Effector memory CD4-positive, alpha-beta T cell (primary cell): ENCODE results near the gene PIK3C2G.
"Not testable (repeated sequence)": the region's sequence is repeated elsewhere in the genome, so short reads cannot be mapped to it uniquely, and the experiment has no call there.

Experiments
- DNase-seq, 3 donors: peaks; one replicate each; pipeline ENCODE4 v3.0.0-alpha.2; 2020
- H3K27ac ChIP-seq: 2 replicates; pipeline ENCODE4 v1.7.0; 2013; ENCODE audit warnings: mild to moderate bottlenecking, low read length, moderate library complexity; ENCODE audit not compliant: insufficient read depth, poor library complexity, severe bottlenecking
- H3K27me3 ChIP-seq: replicated peaks from 2 replicates; pipeline ENCODE4 v1.7.0; 2013; ENCODE audit warnings: mild to moderate bottlenecking, low read length; ENCODE audit not compliant: insufficient read depth, control insufficient read depth, poor library complexity, severe bottlenecking
- H3K36me3 ChIP-seq: 2 replicates; pipeline ENCODE4 v1.7.0; 2013; ENCODE audit warnings: mild to moderate bottlenecking, low read length, moderate library complexity; ENCODE audit not compliant: control insufficient read depth, insufficient read depth
- H3K4me1 ChIP-seq: 2 replicates; pipeline ENCODE4 v1.7.0; 2013; ENCODE audit warnings: low read length, mild to moderate bottlenecking; ENCODE audit not compliant: control insufficient read depth, insufficient read depth, poor library complexity, severe bottlenecking
- H3K4me3 ChIP-seq: 2 replicates; pipeline ENCODE4 v1.7.0; 2013; ENCODE audit warnings: low read length, low read depth, mild to moderate bottlenecking; ENCODE audit not compliant: insufficient read depth, poor library complexity, severe bottlenecking
- H3K9me3 ChIP-seq: 2 replicates; pipeline ENCODE4 v1.7.0; 2013; ENCODE audit warnings: mild to moderate bottlenecking, low read length, moderate library complexity; ENCODE audit not compliant: control insufficient read depth

The PIK3C2G gene

GRCh38 chr12:18496156-18496555, 234.8 kb downstream of the PIK3C2G start:
- Histone ChIP-seq H3K27ac (no peak overlapping the region), H3K4me1 (no peaks in the 10 kb centered on the region), H3K9me3 (no peaks in the 10 kb centered on the region), H3K4me3 (no peak overlapping the region), H3K27me3 (no peaks in the 10 kb centered on the region), H3K36me3 (no peaks in the 10 kb centered on the region)
- no peak for DNase-seq

DNA sequence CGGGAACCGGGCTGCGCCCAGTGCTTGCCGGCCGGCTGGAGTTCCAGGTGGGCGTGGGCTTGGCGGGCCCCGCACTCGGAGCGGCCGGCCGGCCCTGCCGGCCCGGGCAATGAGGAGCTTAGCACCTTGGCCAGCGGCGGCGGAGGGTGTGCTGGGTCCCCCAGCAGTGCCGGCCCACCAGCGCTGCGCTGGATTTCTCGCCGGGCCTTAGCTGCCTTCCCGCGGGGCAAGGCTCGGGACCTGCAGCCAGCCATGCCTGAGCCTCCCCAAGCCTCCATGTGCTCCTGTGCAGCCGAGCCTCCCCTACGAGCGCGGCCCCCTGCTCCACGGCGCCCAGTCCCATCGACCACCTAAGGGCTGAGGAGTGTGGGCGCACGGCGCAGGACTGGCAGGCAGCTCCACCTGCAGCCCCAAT, 238.8 kb downstream of the PIK3C2G start:
- not testable (repeated sequence) for H3K4me1 ChIP-seq, H3K36me3 ChIP-seq, H3K27ac ChIP-seq, H3K9me3 ChIP-seq, H3K27me3 ChIP-seq, H3K4me3 ChIP-seq, DNase-seq

DNA sequence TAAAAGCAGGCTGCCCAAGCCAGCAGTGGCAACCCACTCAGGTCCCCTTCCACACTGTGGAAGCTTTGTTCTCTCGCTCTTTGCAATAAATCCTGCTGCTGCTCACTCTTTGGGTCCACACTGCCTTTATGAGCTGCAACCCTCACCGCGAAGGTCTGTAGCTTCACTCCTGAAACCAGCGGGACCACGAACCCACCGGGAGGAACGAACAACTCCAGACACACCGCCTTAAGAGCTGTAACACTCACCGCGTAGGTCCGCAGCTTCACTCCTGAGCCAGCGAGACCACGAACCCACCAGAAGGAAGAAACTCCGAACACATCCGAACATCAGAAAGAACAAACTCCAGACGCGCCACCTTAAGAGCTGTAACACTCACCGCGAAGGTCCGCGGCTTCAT, 239.4 kb downstream of the PIK3C2G start:
- not testable (repeated sequence) for H3K4me3 ChIP-seq, DNase-seq, H3K27ac ChIP-seq, H3K4me1 ChIP-seq, H3K27me3 ChIP-seq, H3K9me3 ChIP-seq, H3K36me3 ChIP-seq

GRCh38 chr12:18502422-18502968, 241.2 kb downstream of the PIK3C2G start:
- Histone ChIP-seq H3K36me3 (no peaks in the 10 kb centered on the region), H3K4me3 (no peak overlapping the region), H3K27ac (no peak overlapping the region), H3K4me1 (no peaks in the 10 kb centered on the region), H3K9me3 (no peaks in the 10 kb centered on the region), H3K27me3 (no peaks in the 10 kb centered on the region)
- no peak for DNase-seq

- Histone ChIP-seq H3K4me3 (no peak overlapping the region), H3K9me3 (peaks cover 7% of the 10 kb centered on the region), H3K27ac (no peak overlapping the region), H3K4me1 (no peaks in the 10 kb centered on the region), H3K36me3 (no peaks in the 10 kb centered on the region), H3K27me3 (no peaks in the 10 kb centered on the region)
- DNase-seq, result no peak
Measured at GRCh38 chr12:18521461-18521860, 260.1 kb downstream of the PIK3C2G start.

GRCh38 chr12:18522806-18523205, 261.5 kb downstream of the PIK3C2G start:
- Histone ChIP-seq H3K27ac (no peak overlapping the region), H3K36me3 (no peaks in the 10 kb centered on the region), H3K27me3 (no peaks in the 10 kb centered on the region), H3K9me3 (peaks cover 7% of the 10 kb centered on the region), H3K4me3 (no peak overlapping the region), H3K4me1 (no peaks in the 10 kb centered on the region)
- DNase-seq, result no peak

- not testable (repeated sequence) for DNase-seq, H3K27ac ChIP-seq, H3K4me3 ChIP-seq, H3K27me3 ChIP-seq, H3K9me3 ChIP-seq, H3K36me3 ChIP-seq, H3K4me1 ChIP-seq
Measured at GRCh38 chr12:18542497-18542896, 281.2 kb downstream of the PIK3C2G start.

DNA sequence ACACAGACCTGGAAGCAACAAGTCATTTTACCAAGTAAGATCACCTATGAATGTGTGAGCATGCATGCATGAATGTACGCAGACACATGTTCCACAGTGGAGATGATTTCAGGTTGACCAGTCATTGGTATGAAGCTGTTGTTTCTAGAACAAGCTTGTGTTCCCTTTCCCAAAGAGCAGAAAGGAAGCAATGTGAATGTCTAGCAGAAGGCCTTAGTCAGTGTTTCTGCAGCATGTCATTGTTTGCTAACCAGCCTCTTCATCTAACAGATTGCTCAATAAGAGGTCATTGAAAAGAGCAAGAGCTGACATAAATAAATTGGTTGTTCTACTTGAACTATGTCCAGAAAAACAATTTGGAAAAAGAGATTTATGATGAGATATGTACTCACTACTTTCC, 285.1 kb downstream of the PIK3C2G start:
- Histone ChIP-seq H3K36me3 (no peaks in the 10 kb centered on the region), H3K27me3 (no peaks in the 10 kb centered on the region), H3K9me3 (no peaks in the 10 kb centered on the region), H3K4me3 (no peak overlapping the region), H3K4me1 (no peaks in the 10 kb centered on the region), H3K27ac (no peak overlapping the region)
- DNase-seq, result no peak

DNA sequence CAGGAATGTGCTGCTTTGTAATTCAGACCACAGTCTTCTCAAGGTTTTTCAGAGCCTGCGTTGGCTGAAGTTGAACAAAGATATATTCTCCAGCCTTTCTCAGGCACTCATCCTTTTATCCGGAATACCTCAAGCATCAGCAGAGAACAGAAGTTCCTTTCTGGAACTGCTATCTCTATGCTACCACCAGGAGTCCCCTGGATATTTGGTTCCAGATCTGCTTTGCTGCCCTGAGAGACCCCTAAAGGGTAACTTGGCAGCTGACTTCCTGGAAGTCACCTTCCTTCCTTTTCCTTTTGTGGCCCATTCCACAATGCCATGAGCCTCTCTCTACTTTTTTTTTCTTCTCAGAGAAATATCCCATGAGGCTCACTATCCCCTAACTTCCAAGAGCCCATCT, 288.3 kb downstream of the PIK3C2G start:
- Histone ChIP-seq H3K27ac (no peak overlapping the region), H3K27me3 (no peaks in the 10 kb centered on the region), H3K9me3 (no peaks in the 10 kb centered on the region), H3K4me3 (no peak overlapping the region), H3K4me1 (no peaks in the 10 kb centered on the region), H3K36me3 (no peaks in the 10 kb centered on the region)
- DNase-seq, result no peak

- Histone ChIP-seq H3K9me3 (no peaks in the 10 kb centered on the region), H3K36me3 (no peaks in the 10 kb centered on the region), H3K27ac (no peak overlapping the region), H3K4me3 (no peak overlapping the region), H3K4me1 (no peaks in the 10 kb centered on the region), H3K27me3 (no peaks in the 10 kb centered on the region)
- DNase-seq, result no peak
Measured at GRCh38 chr12:18551106-18551505, 289.8 kb downstream of the PIK3C2G start.

- no peaks in the 10 kb centered on the region for H3K36me3 ChIP-seq
- H3K27me3 ChIP-seq, result no peaks in the 10 kb centered on the region
- H3K27ac ChIP-seq, result no peak overlapping the region
- H3K4me3 ChIP-seq, result no peak overlapping the region
- no peak for DNase-seq
- H3K9me3 ChIP-seq, result no peaks in the 10 kb centered on the region
- no peaks in the 10 kb centered on the region for H3K4me1 ChIP-seq
Measured at GRCh38 chr12:18551701-18552100, 290.4 kb downstream of the PIK3C2G start.
